HCT116 (cell line): ENCODE results near the gene ACE2. TPM values are rescaled to one million over a fixed set of nuclear protein-coding genes. Genes with fewer than 3 reads are reported as not detected.

ENCODE experiments used
- ATAC-seq: fragments of 200-7000 bp; cut with Tn5 transposase; 2 replicates; pipeline ENCODE4 v1.9.1; 2020; ENCODE audit warnings: mild to moderate bottlenecking, moderate library complexity
- BruUV-seq: library from RNA; stranded (reverse); fragments of 400-500 nt; replicated peaks from 2 replicates; lab custom pipeline; 2021; lab: Mats Ljungman, UMichigan
- CTCF ChIA-PET: fragments of 300-600 bp; sonication (Branson Sonifier 250); formaldehyde crosslinking; loops from one replicate; lab custom pipeline; 2021; ENCODE audit warnings: antibody characterized with exemption; lab: Charles Lee
- POLR2A ChIA-PET: fragments of 300-600, 350-600 bp; sonication (Branson Sonifier 250); formaldehyde crosslinking; loops from one replicate; lab custom pipeline; 2021; ENCODE audit warnings: antibody characterized with exemption; lab: Charles Lee
- RAD21 ChIA-PET, 2 experiments: fragments of 300-600 bp; sonication (Branson Sonifier 250); formaldehyde crosslinking; loops; one replicate each; lab custom pipeline; 2023; ENCODE audit warnings: low total read pairs in 2 of 2; ENCODE audit not compliant: uncharacterized antibody in 2 of 2, unreplicated experiment in 2 of 2, low non-redundant PET in 1 of 2; lab: Charles Lee
- DNase-seq: peaks from one replicate; pipeline ENCODE4 v3.0.0-alpha.2; 2010; ENCODE audit warnings: low read depth, low spot score
- H2AFZ ChIP-seq: fragments of 200-600 bp; shearing (Covaris generic), sonication (generic); 2 replicates; pipeline ENCODE4 v1.6.1; 2017; ENCODE audit warnings: low read depth, mixed run types, mixed read lengths, antibody characterized with exemption, low read length; ENCODE audit not compliant: poor library complexity, severe bottlenecking
- H3K27ac ChIP-seq: 2 replicates; pipeline ENCODE4 v1.5.1; 2012; ENCODE audit warnings: low read depth, low read length
- H3K27me3 ChIP-seq: fragments of 200-600 bp; sonication (generic); 2 replicates; pipeline ENCODE4 v1.6.1; 2016; ENCODE audit warnings: mixed run types, low read length, mixed read lengths; ENCODE audit not compliant: insufficient read depth
- H3K36me3 ChIP-seq, 2 experiments: fragments of 200-500 bp in 1 of 2; fragments of 200-600 bp in 1 of 2; sonication (Bioruptor generic) in 1 of 2; sonication (generic) in 1 of 2; 2 replicates each; pipeline versions ENCODE4 v1.5.1 to v1.6.1; 2014 to 2016; ENCODE audit warnings: low read length in 2 of 2, inconsistent platforms in 1 of 2, mixed read lengths in 1 of 2, mixed run types in 1 of 2; ENCODE audit not compliant: insufficient read depth in 2 of 2, control insufficient read depth in 1 of 2
- H3K4me1 ChIP-seq, 2 experiments: fragments of 200-600 bp in 1 of 2; sonication (generic) in 1 of 2; 2 replicates each; pipeline versions ENCODE4 v1.5.1 to v1.6.1; 2012 to 2017; ENCODE audit warnings: low read length in 2 of 2, inconsistent platforms in 1 of 2, mild to moderate bottlenecking in 1 of 2, mixed read lengths in 1 of 2, mixed run types in 1 of 2, moderate library complexity in 1 of 2; ENCODE audit not compliant: insufficient read depth in 2 of 2, control insufficient read depth in 1 of 2
- H3K4me2 ChIP-seq: fragments of 200-600 bp; sonication (generic); 2 replicates; pipeline ENCODE4 v1.6.1; 2017; ENCODE audit warnings: mixed run types, low read length, mixed read lengths
- H3K4me3 ChIP-seq, 2 experiments: fragments of 200-600 bp in 1 of 2; sonication (generic) in 1 of 2; replicated peaks in 1 of 2; 2 replicates each; pipeline ENCODE4 v1.5.1; 2011 to 2016; ENCODE audit warnings: low read length in 2 of 2, control low read depth in 1 of 2, low read depth in 1 of 2, mild to moderate bottlenecking in 1 of 2, mixed read lengths in 1 of 2, mixed run types in 1 of 2
- H3K79me2 ChIP-seq: fragments of 200-600 bp; sonication (generic); 2 replicates; pipeline ENCODE4 v1.6.1; 2017; ENCODE audit warnings: mild to moderate bottlenecking, mixed run types, low read length, moderate library complexity, mixed read lengths; ENCODE audit not compliant: insufficient read depth
- H3K9ac ChIP-seq: fragments of 200-600 bp; sonication (generic); 2 replicates; pipeline ENCODE4 v1.6.1; 2016; ENCODE audit warnings: low read length, mixed read lengths
- H3K9me2 ChIP-seq: fragments of 200-600 bp; sonication (generic), shearing (Covaris generic); 2 replicates; pipeline ENCODE4 v1.6.1; 2017; ENCODE audit warnings: mixed run types, mild to moderate bottlenecking, moderate library complexity; ENCODE audit not compliant: insufficient read depth
- H3K9me3 ChIP-seq, 2 experiments: fragments of 200-500 bp in 1 of 2; fragments of 200-600 bp in 1 of 2; sonication (Bioruptor generic) in 1 of 2; sonication (generic) in 1 of 2; 2 replicates each; pipeline ENCODE4 v1.6.1; 2014 to 2017; ENCODE audit warnings: low read length in 2 of 2, mixed read lengths in 2 of 2, inconsistent platforms in 1 of 2, low read depth in 1 of 2, mild to moderate bottlenecking in 1 of 2, mixed run types in 1 of 2, moderate library complexity in 1 of 2; ENCODE audit not compliant: control insufficient read depth in 1 of 2, insufficient read depth in 1 of 2
- H4K20me1 ChIP-seq: fragments of 200-600 bp; sonication (generic), shearing (Covaris generic); 2 replicates; pipeline ENCODE4 v1.6.1; 2017; ENCODE audit warnings: mixed run types, mild to moderate bottlenecking, moderate library complexity; ENCODE audit not compliant: insufficient read depth
- JUND ChIP-seq: IDR thresholded peaks from 2 replicates; pipeline ENCODE4 v1.6.1; 2012
- POLR2A ChIP-seq: IDR thresholded peaks from 2 replicates; pipeline ENCODE4 v1.7.0; 2011; ENCODE audit warnings: borderline replicate concordance; ENCODE audit not compliant: insufficient read depth, insufficient read length; ENCODE audit errors: extremely low read depth
- POLR2AphosphoS5 ChIP-seq: IDR thresholded peaks from 2 replicates; pipeline ENCODE4 v1.6.1; 2011; ENCODE audit warnings: mild to moderate bottlenecking, low read depth, low read length, moderate library complexity
- RAD21 ChIP-seq: IDR thresholded peaks from 2 replicates; pipeline ENCODE4 v1.6.1; 2012; ENCODE audit warnings: low read depth, mild to moderate bottlenecking
- ZFX ChIP-seq: fragments of 450-650 bp; IDR thresholded peaks from 2 replicates; pipeline ENCODE4 v1.6.1; 2017
- ZNF274 ChIP-seq: fragments of 200-500 bp; sonication (Bioruptor generic); IDR thresholded peaks from 2 replicates; pipeline ENCODE4 v1.6.1; 2014; ENCODE audit warnings: mild to moderate bottlenecking, low read depth, low read length, inconsistent platforms
- intact Hi-C: fragments of 100-400 bp; cut with micrococcal nuclease; formaldehyde crosslinking; loops from 2 replicates; pipeline ENCODE4 v1.10.0; 2022
- total RNA-seq: library from RNA; stranded (reverse); gene quantifications from one replicate; pipeline ENCODE4 v1.2.1, GENCODE V29; 2021; ENCODE audit not compliant: unreplicated experiment

ACE2 gene
- total RNA-seq, 1 experiment from 2014 or later: not detected

DNA sequence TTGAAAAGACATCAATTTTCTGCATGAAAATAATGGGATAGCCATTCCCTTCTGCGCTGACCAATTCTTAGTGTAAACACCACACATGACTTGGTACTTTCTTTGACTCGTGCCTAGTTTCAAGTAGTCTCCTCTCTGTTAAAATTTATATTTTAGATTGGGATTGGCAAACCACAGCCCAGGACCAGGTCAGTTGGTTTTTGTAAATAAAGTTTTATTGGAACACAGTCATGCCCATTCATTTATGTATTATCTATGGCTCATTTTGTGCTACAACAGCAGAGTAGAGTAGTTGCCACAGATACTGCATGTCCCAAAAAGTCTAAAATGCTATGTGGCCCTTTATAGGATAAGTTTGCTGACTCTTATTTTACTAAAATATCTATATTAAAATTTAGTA, 53.4 kb downstream of the ACE2 start:
- H3K9ac ChIP-seq: no peak overlapping the region
- intact Hi-C loops: no loop called here

GRCh38 chrX:15546745-15547144, 54.0 kb downstream of the ACE2 start:
- intact Hi-C loops: no loop called here
- no peak for TF ChIP-seq POLR2AphosphoS5

More for the DNA sequence above, 53.4 kb downstream of the ACE2 start:
- H3K27ac ChIP-seq: no peak overlapping the region
- no peak for DNase-seq
- no TSS peak for BruUV-seq
- H3K36me3 ChIP-seq: no peaks in the 10 kb centered on the region
- ATAC-seq: no peak
- H3K4me2 ChIP-seq: no peak overlapping the region
- CTCF ChIA-PET: no interaction called here
- H2AFZ ChIP-seq: no peak overlapping the region
- RAD21 ChIA-PET: no interaction called here
- TF ChIP-seq ZFX (no peak), JUND (no peak), ZNF274 (no peak), POLR2A (no peak), RAD21 (no peak)
- H3K4me3 ChIP-seq: no peak overlapping the region
- H3K79me2 ChIP-seq: no peaks in the 10 kb centered on the region
- H3K4me1 ChIP-seq: no peaks in the 10 kb centered on the region
- POLR2A ChIA-PET: no interaction called here
- no peaks in the 10 kb centered on the region for H4K20me1 ChIP-seq
- no peaks in the 10 kb centered on the region for H3K27me3 ChIP-seq
- no peaks in the 10 kb centered on the region for H3K9me2 ChIP-seq
- no peaks in the 10 kb centered on the region for H3K9me3 ChIP-seq

More at GRCh38 chrX:15546745-15547144, 54.0 kb downstream of the ACE2 start:
- Histone ChIP-seq H2AFZ (no peak overlapping the region), H3K4me3 (no peak overlapping the region), H3K27me3 (no peaks in the 10 kb centered on the region), H3K79me2 (no peaks in the 10 kb centered on the region), H3K9me3 (no peaks in the 10 kb centered on the region), H3K9ac (no peak overlapping the region), H3K36me3 (no peaks in the 10 kb centered on the region), H3K4me2 (no peak overlapping the region), H3K9me2 (no peaks in the 10 kb centered on the region), H3K4me1 (no peaks in the 10 kb centered on the region), H4K20me1 (no peaks in the 10 kb centered on the region), H3K27ac (no peak overlapping the region)
- no peak for ATAC-seq
- POLR2A ChIA-PET: no interaction called here
- DNase-seq: no peak
- RAD21 ChIA-PET: no interaction called here
- no TSS peak for BruUV-seq
- CTCF ChIA-PET: no interaction called here
